ENCODE data around the gene TICRR. TPM values are rescaled to one million over a fixed set of nuclear protein-coding genes. Genes with fewer than 3 reads are reported as not detected.
"Not testable (repeated sequence)": the region's sequence is repeated elsewhere in the genome, so short reads cannot be mapped to it uniquely, and the experiment has no call there.

The TICRR gene
- total RNA-seq, 1 donor from 2014 or later = 5.2 TPM

- Histone ChIP-seq H3K27ac (no peak overlapping the region), H3K4me1 (peaks cover 12% of the 10 kb centered on the region), H3K27me3 (no peaks in the 10 kb centered on the region), H3K36me3 (no peaks in the 10 kb centered on the region), H3K4me3 (peak overlapping the region; percentile 63 to 85), H3K9me3 (no peaks in the 10 kb centered on the region)
- TF ChIP-seq POLR2AphosphoS5 (IDR thresholded peaks at IDR 0.05; ENCODE audit: insufficient read depth in 1 of 2, low read depth in 1 of 2) (no peak), CTCF (IDR thresholded peaks at IDR 0.05) (no peak), POLR2A (IDR thresholded peaks at IDR 0.05) (no peak)
- intact Hi-C loops (cut with DNase I) = no loop called here
- no peak for DNase-seq (ENCODE audit: extremely low spot score in 2 of 2)
Observed at GRCh38 chr15:89576417-89576773, 1.1 kb downstream of the TICRR start.

DNA sequence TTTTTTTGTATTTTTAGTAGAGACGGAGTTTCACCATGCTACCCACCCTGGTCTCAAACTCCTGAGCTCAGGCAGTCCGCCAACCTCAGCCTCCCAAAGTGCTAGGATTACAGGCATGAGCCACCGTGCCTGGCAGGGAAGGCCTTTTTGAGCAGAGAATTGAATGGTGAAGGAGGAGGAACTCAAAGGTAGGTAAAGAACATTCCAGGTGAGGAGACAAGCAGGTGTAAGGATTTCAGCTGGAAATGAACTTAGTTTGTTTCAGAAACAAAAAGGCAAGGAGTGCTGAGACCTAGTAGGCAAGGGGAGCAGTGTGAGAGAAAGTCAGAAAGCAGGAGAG is 2.5 kb downstream of the TICRR start:
- Histone ChIP-seq H3K27me3 (no peaks in the 10 kb centered on the region), H3K4me1 (peaks cover 12% of the 10 kb centered on the region), H3K4me3 (no peak overlapping the region), H3K27ac (no peak overlapping the region), H3K9me3 (no peaks in the 10 kb centered on the region), H3K36me3 (no peaks in the 10 kb centered on the region)
- DNase-seq (ENCODE audit: extremely low spot score in 2 of 2) = no peak
- TF ChIP-seq CTCF (IDR thresholded peaks at IDR 0.05) (no peak), POLR2A (IDR thresholded peaks at IDR 0.05) (no peak)
- intact Hi-C loops (cut with DNase I) = no loop called here

DNA sequence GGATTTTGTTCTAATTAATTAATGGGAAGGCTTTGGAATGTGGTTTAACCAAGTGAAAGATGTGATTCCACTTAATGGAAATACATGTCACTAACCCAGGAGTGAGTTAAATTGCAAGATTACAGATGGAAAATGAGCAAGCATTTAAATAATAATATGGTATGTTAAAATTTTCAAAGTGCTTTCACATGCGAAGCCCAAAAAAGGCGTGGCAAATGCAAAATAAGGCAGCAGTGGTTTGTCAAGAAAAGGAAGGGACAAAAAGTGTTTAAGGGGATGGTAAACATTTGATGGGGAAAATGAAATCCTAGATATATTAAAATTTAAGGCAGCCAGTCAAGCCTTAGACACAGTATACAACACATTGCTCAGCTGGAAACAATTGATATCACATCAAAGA is 2.9 kb downstream of the TICRR start:
- Histone ChIP-seq H3K27ac (no peak overlapping the region), H3K36me3 (no peaks in the 10 kb centered on the region), H3K4me3 (no peak overlapping the region), H3K27me3 (no peaks in the 10 kb centered on the region), H3K4me1 (peaks cover 12% of the 10 kb centered on the region), H3K9me3 (no peaks in the 10 kb centered on the region)
- no peak for TF ChIP-seq POLR2A (IDR thresholded peaks at IDR 0.05)
- no peak for TF ChIP-seq CTCF (IDR thresholded peaks at IDR 0.05)
- no peak for TF ChIP-seq POLR2AphosphoS5 (IDR thresholded peaks at IDR 0.05; ENCODE audit: insufficient read depth in 1 of 2, low read depth in 1 of 2)
- intact Hi-C loops (cut with DNase I) = no loop called here
- DNase-seq (ENCODE audit: extremely low spot score in 2 of 2) = no peak

DNA sequence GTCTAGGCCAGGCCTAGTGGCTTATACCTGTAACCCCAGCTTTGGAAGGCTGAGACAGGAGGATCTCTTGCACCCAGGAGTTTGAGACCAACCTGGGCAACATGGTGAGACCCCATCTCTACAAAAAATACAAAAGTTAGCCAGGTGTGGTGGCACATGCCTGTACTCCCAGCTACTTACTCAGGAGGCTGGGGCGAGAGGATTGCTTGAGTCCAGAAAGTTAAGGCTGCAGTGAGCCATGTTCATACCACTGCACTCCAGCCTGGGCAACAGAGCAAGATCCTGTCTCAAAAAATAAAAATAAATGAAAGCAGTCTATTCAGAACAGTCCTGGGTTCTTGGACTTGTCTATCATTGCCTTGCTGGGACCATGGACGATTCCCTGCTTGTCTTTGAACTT is 5.5 kb downstream of the TICRR start:
- intact Hi-C loops (cut with DNase I); H3K27ac ChIP-seq: not testable (repeated sequence)

DNA sequence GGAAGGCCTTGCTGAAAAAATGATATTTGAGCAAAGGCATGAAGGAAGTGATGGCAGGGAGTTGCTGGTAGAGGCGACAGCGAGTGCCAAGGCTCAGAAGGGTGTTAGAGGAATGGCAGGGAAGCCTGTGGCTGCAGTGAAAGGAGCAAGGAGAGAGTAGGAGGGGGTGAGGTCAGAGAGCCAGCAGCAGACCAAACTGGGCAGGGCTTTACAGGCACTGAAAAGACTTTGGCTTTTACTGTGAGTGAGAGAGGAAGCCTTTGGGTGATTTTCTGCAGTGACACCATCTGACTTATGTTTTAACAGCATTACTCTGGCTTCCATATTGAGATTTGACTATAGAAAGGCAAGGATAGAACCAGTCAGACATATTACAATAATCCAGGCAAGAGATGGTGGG is 11.4 kb downstream of the TICRR start:
- H3K9me3 ChIP-seq = no peaks in the 10 kb centered on the region
- intact Hi-C loops (cut with DNase I) = no loop called here
- no peak for DNase-seq (ENCODE audit: extremely low spot score in 2 of 2)
- no peaks in the 10 kb centered on the region for H3K27me3 ChIP-seq
- H3K27ac ChIP-seq = no peak overlapping the region
- H3K36me3 ChIP-seq = no peaks in the 10 kb centered on the region
- no peaks in the 10 kb centered on the region for H3K4me1 ChIP-seq
- TF ChIP-seq POLR2A (IDR thresholded peaks at IDR 0.05) = no peak
- TF ChIP-seq CTCF (IDR thresholded peaks at IDR 0.05) = no peak
- TF ChIP-seq POLR2AphosphoS5 (IDR thresholded peaks at IDR 0.05; ENCODE audit: insufficient read depth in 1 of 2, low read depth in 1 of 2) = no peak
- H3K4me3 ChIP-seq = no peak overlapping the region

More for the DNA sequence above, 5.5 kb downstream of the TICRR start:
- H3K27me3 ChIP-seq; H3K9me3 ChIP-seq; H3K36me3 ChIP-seq; DNase-seq (ENCODE audit: extremely low spot score in 2 of 2); H3K4me3 ChIP-seq; H3K4me1 ChIP-seq: not testable (repeated sequence)

- Histone ChIP-seq H3K27me3 (no peaks in the 10 kb centered on the region), H3K9me3 (no peaks in the 10 kb centered on the region), H3K4me3 (no peak overlapping the region), H3K4me1 (no peaks in the 10 kb centered on the region), H3K27ac (no peak overlapping the region), H3K36me3 (no peaks in the 10 kb centered on the region)
- DNase-seq (ENCODE audit: extremely low spot score in 2 of 2) = no peak
- intact Hi-C loops (cut with DNase I) = no loop called here
- TF ChIP-seq POLR2A (IDR thresholded peaks at IDR 0.05) (no peak), CTCF (IDR thresholded peaks at IDR 0.05) (no peak), POLR2AphosphoS5 (IDR thresholded peaks at IDR 0.05; ENCODE audit: insufficient read depth in 1 of 2, low read depth in 1 of 2) (no peak)
Observed at GRCh38 chr15:89587955-89588354, 12.7 kb downstream of the TICRR start.

Measured in vagina (tissue), 2 donors.